RPMI7951 (cell line): ENCODE data around the gene PLD4. TPM values are rescaled to one million over a fixed set of nuclear protein-coding genes. Genes with fewer than 3 reads are reported as not detected.
"Not testable (repeated sequence)": the region's sequence is repeated elsewhere in the genome, so short reads cannot be mapped to it uniquely, and the experiment has no call there.

ENCODE experiments used
- DNase-seq: peaks from one replicate; pipeline ENCODE4 v3.0.0-alpha.2; 2012; ENCODE audit warnings: low read depth
- total RNA-seq: library from RNA; depleted of rRNA; stranded (reverse); fragments of >200 nt; shearing (Covaris generic); gene quantifications from 2 replicates; pipeline ENCODE4 v1.2.3, GENCODE V29; 2014

The PLD4 gene
- total RNA-seq, 1 experiment from 2014 or later, result not detected

GRCh38 chr14:104940526-104941150 is 16.0 kb downstream of the PLD4 start:
- no peak for DNase-seq

GRCh38 chr14:104941508-104942365 is 17.1 kb downstream of the PLD4 start:
- DNase-seq, result no peak

GRCh38 chr14:104942586-104942985 is 17.9 kb downstream of the PLD4 start:
- no peak for DNase-seq

GRCh38 chr14:104943216-104944015 is 18.7 kb downstream of the PLD4 start:
- DNase-seq, result not testable (repeated sequence)

- DNase-seq, result not testable (repeated sequence)
Observed at GRCh38 chr14:104944016-104944308, 19.3 kb downstream of the PLD4 start.

GRCh38 chr14:104944436-104945205 is 19.9 kb downstream of the PLD4 start:
- DNase-seq, result not testable (repeated sequence)

GRCh38 chr14:104945266-104945665 is 20.6 kb downstream of the PLD4 start:
- not testable (repeated sequence) for DNase-seq

GRCh38 chr14:104945986-104946965 is 21.6 kb downstream of the PLD4 start:
- DNase-seq, result not testable (repeated sequence)

GRCh38 chr14:104947201-104947600 is 22.5 kb downstream of the PLD4 start:
- DNase-seq, result not testable (repeated sequence)

- DNase-seq, result not testable (repeated sequence)
Observed at GRCh38 chr14:104947881-104948735, 23.4 kb downstream of the PLD4 start.

GRCh38 chr14:104948736-104949031 is 24.0 kb downstream of the PLD4 start:
- DNase-seq, result no peak

GRCh38 chr14:104949406-104949955 is 24.8 kb downstream of the PLD4 start:
- DNase-seq, result not testable (repeated sequence)

- no peak for DNase-seq
Observed at GRCh38 chr14:104950021-104950420, 25.3 kb downstream of the PLD4 start.

- DNase-seq, result not testable (repeated sequence)
Observed at GRCh38 chr14:104950701-104951100, 26.0 kb downstream of the PLD4 start.

- DNase-seq, result not testable (repeated sequence)
Observed at GRCh38 chr14:104951863-104952657, 27.4 kb downstream of the PLD4 start.

- no peak for DNase-seq
Observed at GRCh38 chr14:104953097-104953496, 28.4 kb downstream of the PLD4 start.

- no peak for DNase-seq
Observed at GRCh38 chr14:104953896-104954656, 29.4 kb downstream of the PLD4 start.
